Bronchial epithelial cell (primary cell): ENCODE measurements around the gene BICC1. TPM values are rescaled to one million over a fixed set of nuclear protein-coding genes. Genes with fewer than 3 reads are reported as not detected.

Experiments
- DNase-seq: peaks from one replicate; pipeline ENCODE4 v3.0.0-alpha.2; 2010; ENCODE audit warnings: low read depth
- FAIRE-seq: peaks from 2 replicates; lab custom pipeline; 2011; peaks lifted over from hg19 to GRCh38; lab: Jason Lieb, UNC
- H3K27me3 ChIP-seq: 2 replicates; pipeline ENCODE4 v1.5.1; 2011; ENCODE audit warnings: low read length; ENCODE audit not compliant: control insufficient read depth, insufficient read depth
- H3K36me3 ChIP-seq: 2 replicates; pipeline ENCODE4 v1.5.1; 2011; ENCODE audit warnings: low read length; ENCODE audit not compliant: control insufficient read depth, insufficient read depth
- H3K4me3 ChIP-seq: 2 replicates; pipeline ENCODE4 v1.5.1; 2011; ENCODE audit warnings: mild to moderate bottlenecking, low read depth, low read length, control low read depth
- total RNA-seq: library from RNA; depleted of rRNA; stranded (reverse); fragments of >200 nt; gene quantifications from 2 replicates; pipeline ENCODE4 v1.2.1, GENCODE V29; 2014
- TF ChIP-seq, protein P1 (sequence below): IDR thresholded peaks from 2 replicates; pipeline ENCODE4 v1.5.1; 2011; ENCODE audit warnings: mild to moderate bottlenecking, moderate library complexity, low read length, control low read depth, inconsistent platforms; ENCODE audit not compliant: insufficient read depth, severe bottlenecking

Gene BICC1
- total RNA-seq, 1 donor from 2014 or later, result 1.1 TPM

DNA sequence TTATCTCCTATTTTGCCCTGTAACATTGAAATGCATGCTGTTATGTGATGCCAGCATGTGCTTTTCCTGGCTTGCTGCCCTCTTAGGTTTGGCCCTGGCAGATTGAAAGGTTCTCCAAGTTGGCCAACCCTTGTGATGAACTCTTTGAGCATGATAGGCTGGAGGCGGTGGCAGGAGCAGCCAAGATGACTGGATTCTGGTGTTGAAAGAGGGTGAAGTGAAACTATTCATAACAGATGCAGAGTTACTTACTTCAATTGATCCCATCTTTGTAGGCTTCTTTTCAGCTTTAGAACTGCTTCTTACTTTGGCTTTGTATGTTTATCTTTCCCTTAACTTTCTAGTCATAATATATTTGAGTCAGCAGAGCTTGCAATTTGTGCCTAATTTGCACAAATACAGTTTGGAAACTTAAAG, 57.6 kb downstream of the BICC1 start:
- no peaks in the 10 kb centered on the region for H3K27me3 ChIP-seq
- TF ChIP-seq, protein P1, sequence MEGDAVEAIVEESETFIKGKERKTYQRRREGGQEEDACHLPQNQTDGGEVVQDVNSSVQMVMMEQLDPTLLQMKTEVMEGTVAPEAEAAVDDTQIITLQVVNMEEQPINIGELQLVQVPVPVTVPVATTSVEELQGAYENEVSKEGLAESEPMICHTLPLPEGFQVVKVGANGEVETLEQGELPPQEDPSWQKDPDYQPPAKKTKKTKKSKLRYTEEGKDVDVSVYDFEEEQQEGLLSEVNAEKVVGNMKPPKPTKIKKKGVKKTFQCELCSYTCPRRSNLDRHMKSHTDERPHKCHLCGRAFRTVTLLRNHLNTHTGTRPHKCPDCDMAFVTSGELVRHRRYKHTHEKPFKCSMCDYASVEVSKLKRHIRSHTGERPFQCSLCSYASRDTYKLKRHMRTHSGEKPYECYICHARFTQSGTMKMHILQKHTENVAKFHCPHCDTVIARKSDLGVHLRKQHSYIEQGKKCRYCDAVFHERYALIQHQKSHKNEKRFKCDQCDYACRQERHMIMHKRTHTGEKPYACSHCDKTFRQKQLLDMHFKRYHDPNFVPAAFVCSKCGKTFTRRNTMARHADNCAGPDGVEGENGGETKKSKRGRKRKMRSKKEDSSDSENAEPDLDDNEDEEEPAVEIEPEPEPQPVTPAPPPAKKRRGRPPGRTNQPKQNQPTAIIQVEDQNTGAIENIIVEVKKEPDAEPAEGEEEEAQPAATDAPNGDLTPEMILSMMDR, result no peak
- H3K36me3 ChIP-seq, result no peaks in the 10 kb centered on the region
- no peak overlapping the region for H3K4me3 ChIP-seq
- FAIRE-seq (no peak), DNase-seq (no peak)

DNA sequence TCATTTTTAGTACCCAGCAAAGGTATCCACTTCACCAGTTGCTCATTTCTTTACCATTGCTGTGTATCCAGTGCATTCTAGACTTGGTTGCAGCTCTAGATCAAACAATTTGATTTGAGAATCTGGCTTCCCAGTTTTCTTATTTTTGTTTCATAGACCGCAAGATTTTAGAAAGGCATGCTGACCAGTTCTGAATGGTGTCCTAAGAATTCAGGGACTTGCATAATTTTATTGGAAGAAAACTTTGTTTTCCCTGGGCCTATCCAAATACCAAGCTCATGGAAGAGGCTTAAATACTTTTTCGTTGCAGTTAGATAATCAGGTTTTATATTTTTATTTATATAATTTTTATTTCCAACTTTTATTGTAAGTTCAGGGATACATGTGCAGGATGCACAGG, 58.3 kb downstream of the BICC1 start:
- FAIRE-seq (no peak), DNase-seq (no peak)
- TF ChIP-seq, protein P1, result no peak

DNA sequence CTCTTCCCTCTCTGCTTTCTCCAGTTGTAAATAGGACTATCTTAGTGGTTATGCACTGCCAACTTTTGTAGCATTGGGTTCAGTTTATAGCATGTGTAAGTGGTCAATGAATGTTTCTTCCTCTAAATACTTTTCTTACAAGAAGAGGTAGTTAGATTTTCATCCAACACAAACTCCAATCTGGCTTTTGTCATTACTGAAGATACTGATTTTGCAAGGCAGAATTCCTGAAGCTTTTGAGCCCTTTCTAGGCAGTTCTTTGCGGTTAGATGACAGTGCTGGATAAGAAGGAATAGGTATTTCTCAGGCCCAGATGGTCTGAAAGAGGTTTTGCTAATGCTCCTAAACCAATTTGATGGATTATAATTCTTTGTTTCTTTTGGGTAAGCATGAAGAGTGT, 60.5 kb downstream of the BICC1 start:
- DNase-seq, result no peak
- no peak for FAIRE-seq
- TF ChIP-seq, protein P1, result no peak
- Histone ChIP-seq H3K36me3 (no peaks in the 10 kb centered on the region), H3K4me3 (no peak overlapping the region), H3K27me3 (no peaks in the 10 kb centered on the region)

More for the DNA sequence above, 58.3 kb downstream of the BICC1 start:
- Histone ChIP-seq H3K27me3 (no peaks in the 10 kb centered on the region), H3K36me3 (no peaks in the 10 kb centered on the region), H3K4me3 (no peak overlapping the region)

DNA sequence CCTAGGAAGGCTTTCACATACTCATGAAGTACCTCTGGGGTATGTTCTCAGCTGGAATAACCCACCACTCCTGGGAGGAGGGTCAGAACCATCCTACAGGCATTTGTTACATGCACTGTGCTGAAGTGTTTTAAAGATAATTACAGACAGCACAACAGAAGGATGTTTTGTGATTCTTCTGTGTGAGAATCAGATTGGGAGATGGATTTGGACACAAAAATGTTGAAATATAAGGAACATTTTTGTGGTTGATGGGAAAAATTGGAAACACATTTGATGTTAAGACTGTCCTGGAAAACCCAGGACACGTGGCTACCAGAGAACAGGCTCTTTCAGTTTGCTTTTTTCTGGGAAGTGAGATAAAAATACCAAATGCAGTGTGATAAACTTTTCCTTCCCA, 61.4 kb downstream of the BICC1 start:
- H3K4me3 ChIP-seq, result no peak overlapping the region
- no peaks in the 10 kb centered on the region for H3K36me3 ChIP-seq
- DNase-seq (no peak), FAIRE-seq (no peak)
- TF ChIP-seq, protein P1, result no peak
- H3K27me3 ChIP-seq, result no peaks in the 10 kb centered on the region

DNA sequence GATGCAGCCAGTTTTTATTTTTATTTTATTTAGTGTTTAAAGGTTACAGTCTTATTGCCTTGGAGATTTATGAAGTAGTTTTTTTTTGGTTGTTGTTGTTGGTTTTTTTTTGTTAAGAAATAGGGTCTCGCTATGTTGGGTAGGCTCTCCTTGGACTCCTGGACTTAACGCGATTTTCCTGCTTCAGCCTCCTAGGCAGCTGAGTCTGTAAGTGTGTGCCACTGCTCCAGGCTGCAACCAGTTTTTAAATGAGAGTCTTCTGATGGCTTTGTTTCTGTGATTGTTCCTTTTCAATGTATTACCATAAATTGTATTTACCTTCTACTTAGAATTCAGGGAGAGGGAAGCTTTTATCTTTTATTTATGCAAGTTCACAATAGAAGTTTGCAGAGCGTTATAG, 62.8 kb downstream of the BICC1 start:
- Histone ChIP-seq H3K4me3 (no peak overlapping the region), H3K27me3 (no peaks in the 10 kb centered on the region), H3K36me3 (no peaks in the 10 kb centered on the region)
- TF ChIP-seq, protein P1, result no peak
- DNase-seq (no peak), FAIRE-seq (no peak)

DNA sequence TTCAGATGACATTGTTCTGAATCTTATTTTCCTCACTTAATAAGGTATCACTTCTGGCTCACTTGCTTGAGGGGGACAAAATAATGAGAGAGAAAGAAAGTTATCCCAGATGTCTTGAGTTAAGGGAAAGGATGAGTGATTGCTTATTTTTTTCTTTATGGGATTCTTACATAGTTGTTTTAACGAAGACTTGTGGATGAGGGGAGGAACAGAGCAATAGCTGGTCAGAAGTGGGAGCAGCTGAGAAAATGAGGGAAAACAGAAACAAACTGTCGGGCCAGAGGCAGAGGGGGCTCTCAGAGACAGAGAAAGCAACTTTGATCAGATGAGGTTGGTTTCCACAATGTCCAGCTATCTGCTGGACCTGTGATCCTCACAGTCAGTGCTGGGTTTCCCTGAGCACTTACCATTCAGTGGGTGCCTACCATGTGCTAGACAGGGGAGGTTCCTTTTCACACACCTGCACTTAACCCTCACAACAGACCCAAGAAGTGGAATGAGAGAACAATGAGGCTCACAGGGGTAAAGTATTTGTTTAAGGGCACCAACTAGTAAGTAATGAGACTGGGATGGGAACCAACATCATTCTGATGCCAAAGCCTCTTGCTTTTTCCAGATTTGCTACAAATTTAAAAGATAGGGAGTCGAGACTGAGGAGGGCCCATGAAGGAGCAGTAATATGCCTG, 64.2 kb downstream of the BICC1 start:
- FAIRE-seq (peak; percentile 76), DNase-seq (no peak)
- TF ChIP-seq, protein P1, result no peak
- no peaks in the 10 kb centered on the region for H3K36me3 ChIP-seq
- no peak overlapping the region for H3K4me3 ChIP-seq
- no peaks in the 10 kb centered on the region for H3K27me3 ChIP-seq
